NB4 (cell line): ENCODE measurements around the gene KCNC4.

ENCODE experiments used
- DNase-seq: peaks from one replicate; pipeline ENCODE4 v3.0.0; 2010; ENCODE audit warnings: low read depth
- H3K4me3 ChIP-seq: one replicate; pipeline ENCODE4 v1.5.1; 2011; ENCODE audit warnings: mild to moderate bottlenecking, low read depth, low read length, moderate library complexity
- MYC ChIP-seq: IDR thresholded peaks from 2 replicates; pipeline ENCODE4 v1.6.1; 2011; ENCODE audit warnings: low read depth, low read length
- POLR2A ChIP-seq: IDR thresholded peaks from 2 replicates; pipeline ENCODE4 v1.6.1; 2011; ENCODE audit warnings: mild to moderate bottlenecking; ENCODE audit not compliant: insufficient read length; ENCODE audit errors: extremely low read depth
- TF ChIP-seq, protein P1 (sequence below): IDR thresholded peaks from 2 replicates; pipeline ENCODE4 v1.6.1; 2011; ENCODE audit warnings: low read depth, low read length
- TF ChIP-seq, protein P2 (sequence below): IDR thresholded peaks from one replicate; pipeline ENCODE4 v1.5.1; 2012; ENCODE audit warnings: low read depth, low read length

Gene KCNC4

DNA sequence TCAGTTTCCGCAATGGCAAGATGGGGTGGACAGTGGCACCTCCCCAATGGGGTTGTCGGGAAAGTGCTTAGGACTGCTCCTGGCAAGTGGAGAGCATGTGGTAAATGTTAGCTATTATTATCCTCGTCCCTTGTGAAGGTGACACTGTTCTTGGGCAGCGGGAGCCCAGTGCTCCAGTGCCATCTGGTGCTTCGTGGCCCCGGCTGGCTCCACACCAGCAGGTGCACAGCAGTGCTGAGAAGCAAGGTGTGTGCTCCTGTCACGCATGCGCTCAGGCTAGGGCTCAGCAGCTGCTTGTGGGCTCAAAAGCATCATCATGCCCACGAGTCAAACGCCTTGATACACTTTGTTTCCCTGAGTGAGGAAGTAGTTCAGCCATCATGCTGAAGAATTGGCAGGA is 24.9 kb upstream of the KCNC4 start:
- H3K4me3 ChIP-seq: no peak overlapping the region
- TF ChIP-seq, protein P1, sequence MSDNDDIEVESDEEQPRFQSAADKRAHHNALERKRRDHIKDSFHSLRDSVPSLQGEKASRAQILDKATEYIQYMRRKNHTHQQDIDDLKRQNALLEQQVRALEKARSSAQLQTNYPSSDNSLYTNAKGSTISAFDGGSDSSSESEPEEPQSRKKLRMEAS: no peak
- TF ChIP-seq POLR2A (no peak), MYC (no peak)
- TF ChIP-seq, protein P2, sequence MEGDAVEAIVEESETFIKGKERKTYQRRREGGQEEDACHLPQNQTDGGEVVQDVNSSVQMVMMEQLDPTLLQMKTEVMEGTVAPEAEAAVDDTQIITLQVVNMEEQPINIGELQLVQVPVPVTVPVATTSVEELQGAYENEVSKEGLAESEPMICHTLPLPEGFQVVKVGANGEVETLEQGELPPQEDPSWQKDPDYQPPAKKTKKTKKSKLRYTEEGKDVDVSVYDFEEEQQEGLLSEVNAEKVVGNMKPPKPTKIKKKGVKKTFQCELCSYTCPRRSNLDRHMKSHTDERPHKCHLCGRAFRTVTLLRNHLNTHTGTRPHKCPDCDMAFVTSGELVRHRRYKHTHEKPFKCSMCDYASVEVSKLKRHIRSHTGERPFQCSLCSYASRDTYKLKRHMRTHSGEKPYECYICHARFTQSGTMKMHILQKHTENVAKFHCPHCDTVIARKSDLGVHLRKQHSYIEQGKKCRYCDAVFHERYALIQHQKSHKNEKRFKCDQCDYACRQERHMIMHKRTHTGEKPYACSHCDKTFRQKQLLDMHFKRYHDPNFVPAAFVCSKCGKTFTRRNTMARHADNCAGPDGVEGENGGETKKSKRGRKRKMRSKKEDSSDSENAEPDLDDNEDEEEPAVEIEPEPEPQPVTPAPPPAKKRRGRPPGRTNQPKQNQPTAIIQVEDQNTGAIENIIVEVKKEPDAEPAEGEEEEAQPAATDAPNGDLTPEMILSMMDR: no peak
- no peak for DNase-seq

DNA sequence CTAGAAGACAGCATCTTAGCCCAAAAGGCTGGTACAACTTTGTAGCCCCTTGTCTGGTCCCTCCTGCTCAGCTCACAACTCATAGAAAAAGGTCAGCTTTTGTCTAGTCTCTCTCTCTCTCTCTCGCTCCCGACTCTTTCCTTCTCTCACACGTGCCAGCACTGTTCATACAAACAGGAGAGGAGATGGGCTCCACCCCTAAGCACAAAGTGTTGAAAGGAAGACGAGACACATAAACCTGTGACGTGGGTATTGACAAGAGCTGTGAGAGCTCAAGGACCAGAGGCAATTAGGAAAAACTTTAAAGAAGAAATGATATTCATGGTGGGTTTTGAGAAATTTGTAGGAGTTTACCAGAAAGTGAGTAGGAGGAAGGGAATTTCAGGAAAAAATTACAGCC is 23.6 kb upstream of the KCNC4 start:
- TF ChIP-seq, protein P1: no peak
- TF ChIP-seq MYC: no peak
- TF ChIP-seq, protein P2: no peak
- no peak for TF ChIP-seq POLR2A
- no peak for DNase-seq
- no peak overlapping the region for H3K4me3 ChIP-seq

DNA sequence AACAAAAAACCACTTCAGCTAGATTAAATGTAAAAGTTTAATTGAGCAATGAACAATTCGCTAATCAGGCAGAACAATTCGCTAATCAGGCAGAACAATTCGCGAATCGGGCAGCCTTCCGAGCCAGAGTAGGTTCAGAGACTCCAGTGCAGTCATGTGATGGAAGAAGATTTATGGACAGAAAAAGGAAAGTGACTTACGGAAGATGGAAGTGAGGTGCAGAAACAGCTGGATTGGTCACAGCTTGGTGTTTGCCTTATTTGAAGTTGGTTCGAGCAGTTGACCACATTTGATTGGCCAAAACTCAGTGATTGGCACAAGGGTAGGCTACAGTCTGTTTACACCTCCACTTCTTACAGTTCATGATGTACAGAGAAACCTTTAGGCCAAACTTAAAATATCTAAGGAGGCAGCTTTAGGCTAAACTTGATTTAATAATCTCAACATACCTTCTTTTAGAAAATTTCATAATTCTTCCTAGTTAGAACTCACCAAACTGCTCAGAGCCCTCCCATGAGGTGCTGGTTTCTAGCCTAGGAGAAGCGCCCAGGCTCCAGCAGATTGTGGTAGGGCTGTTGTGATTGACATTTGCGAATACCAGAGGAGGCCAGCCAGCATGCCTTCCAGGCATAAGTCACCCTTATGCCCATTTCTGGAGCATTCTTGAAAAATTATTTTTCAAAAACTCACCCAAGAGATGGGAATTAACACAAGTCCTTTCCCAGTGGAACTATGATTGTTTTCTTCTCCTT is 22.8 kb upstream of the KCNC4 start:
- no peak for TF ChIP-seq POLR2A
- TF ChIP-seq, protein P1: no peak
- TF ChIP-seq MYC: no peak
- TF ChIP-seq, protein P2: no peak
- no peak overlapping the region for H3K4me3 ChIP-seq
- DNase-seq: no peak

DNA sequence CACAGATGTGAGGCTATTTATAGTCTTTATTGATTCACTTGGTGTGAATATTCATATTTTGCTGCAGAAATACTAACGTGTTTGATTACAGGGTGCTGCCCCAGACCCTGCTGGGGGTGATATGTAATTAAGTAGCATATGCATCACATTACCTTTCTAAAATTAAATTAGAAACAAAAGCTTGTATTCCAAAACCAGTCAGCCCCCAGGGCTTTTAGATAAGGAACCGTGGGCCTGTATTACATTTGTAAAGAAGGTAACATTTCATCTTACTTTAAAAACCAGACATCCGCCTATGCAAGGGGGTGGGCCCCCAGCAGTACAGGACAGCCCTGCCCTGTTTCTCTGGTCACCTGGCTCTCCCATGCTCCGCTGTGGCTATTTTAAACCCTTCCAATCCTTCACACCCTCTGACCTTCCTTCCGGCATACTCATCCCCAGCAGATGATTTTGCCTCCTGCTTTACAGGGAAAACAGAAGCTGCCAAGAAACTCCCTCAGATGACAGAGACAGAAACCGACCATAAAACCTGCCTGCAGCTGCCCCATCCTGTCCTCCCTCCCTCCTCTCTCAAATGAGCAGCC is 22.0 kb upstream of the KCNC4 start:
- no peak overlapping the region for H3K4me3 ChIP-seq
- TF ChIP-seq, protein P1: no peak
- TF ChIP-seq, protein P2: no peak
- no peak for TF ChIP-seq POLR2A
- TF ChIP-seq MYC: no peak
- no peak for DNase-seq

DNA sequence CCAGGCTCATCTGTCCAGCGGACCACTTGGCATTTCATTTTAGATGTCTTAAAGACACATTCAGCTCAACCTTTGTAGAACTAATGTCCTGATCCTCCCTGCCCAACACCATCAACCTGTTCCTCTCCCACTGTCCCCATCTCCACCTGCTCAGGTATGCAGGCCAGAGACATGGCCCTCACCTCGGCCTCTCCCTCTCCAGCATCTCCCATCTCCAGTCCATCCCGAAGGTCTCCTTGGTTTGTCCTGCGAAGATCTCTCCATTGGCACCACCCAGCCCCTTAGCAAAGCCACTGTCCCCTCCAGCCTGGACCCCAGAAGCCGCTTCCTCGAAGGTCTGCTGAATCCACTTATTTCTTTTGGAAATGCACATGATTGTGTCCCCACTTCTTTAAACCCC is 20.9 kb upstream of the KCNC4 start:
- no peak overlapping the region for H3K4me3 ChIP-seq
- DNase-seq: no peak
- TF ChIP-seq, protein P2: no peak
- TF ChIP-seq POLR2A (no peak), MYC (no peak)
- TF ChIP-seq, protein P1: no peak
